HTR-8/SVneo (cell line): ENCODE measurements around the gene DCAF11.

Experiments
- DNase-seq: peaks from one replicate; pipeline ENCODE4 v3.0.0; 2011; ENCODE audit warnings: low spot score, mixed read lengths; ENCODE audit not compliant: insufficient read length
- FAIRE-seq: peaks from 2 replicates; lab custom pipeline; 2011; peaks lifted over from hg19 to GRCh38; lab: Jason Lieb, UNC

Gene DCAF11

GRCh38 chr14:24115422-24116127 is 998 bp downstream of the DCAF11 start:
- DNase-seq (no peak), FAIRE-seq (no peak)

GRCh38 chr14:24116128-24116814 is 1.7 kb downstream of the DCAF11 start:
- DNase-seq (no peak), FAIRE-seq (no peak)

GRCh38 chr14:24117179-24117578 is 2.6 kb downstream of the DCAF11 start:
- FAIRE-seq (no peak), DNase-seq (no peak)

- FAIRE-seq (no peak), DNase-seq (no peak)
Measured at GRCh38 chr14:24119691-24120090, 5.1 kb downstream of the DCAF11 start.

GRCh38 chr14:24121210-24121609 is 6.6 kb downstream of the DCAF11 start:
- no peak for FAIRE-seq
- no peak for DNase-seq

- DNase-seq (no peak), FAIRE-seq (no peak)
Measured at GRCh38 chr14:24122416-24122815, 7.8 kb downstream of the DCAF11 start.

GRCh38 chr14:24122898-24123297 is 8.3 kb downstream of the DCAF11 start:
- FAIRE-seq: no peak
- DNase-seq: no peak

GRCh38 chr14:24123424-24124417 is 9.1 kb downstream of the DCAF11 start:
- FAIRE-seq: no peak
- no peak for DNase-seq

- DNase-seq (no peak), FAIRE-seq (no peak)
Measured at GRCh38 chr14:24126939-24127338, 12.4 kb downstream of the DCAF11 start.

- no peak for DNase-seq
- no peak for FAIRE-seq
Measured at GRCh38 chr14:24127673-24128072, 13.1 kb downstream of the DCAF11 start.

GRCh38 chr14:24129410-24129998 is 14.9 kb downstream of the DCAF11 start:
- DNase-seq (no peak), FAIRE-seq (no peak)

- DNase-seq: no peak
- no peak for FAIRE-seq
Measured at GRCh38 chr14:24130380-24130716, 15.8 kb downstream of the DCAF11 start, which contains the start of gene FITM1. Gene FITM1 (plus strand): TSS chr14:24130659. CDS start chr14:24131564, 905 bp downstream.

GRCh38 chr14:24130717-24131548 is 16.4 kb downstream of the DCAF11 start:
- no peak for FAIRE-seq
- no peak for DNase-seq

- FAIRE-seq (no peak), DNase-seq (no peak)
Measured at GRCh38 chr14:24131549-24131966, 17.0 kb downstream of the DCAF11 start.

GRCh38 chr14:24132061-24132685 is 17.6 kb downstream of the DCAF11 start:
- no peak for FAIRE-seq

GRCh38 chr14:24132976-24133375 is 18.4 kb downstream of the DCAF11 start:
- no peak for FAIRE-seq
- DNase-seq: no peak

More at GRCh38 chr14:24132061-24132685, 17.6 kb downstream of the DCAF11 start:
- no peak for DNase-seq

- FAIRE-seq (no peak), DNase-seq (no peak)
Measured at GRCh38 chr14:24133735-24134134, 19.2 kb downstream of the DCAF11 start.

- no peak for DNase-seq
- no peak for FAIRE-seq
Measured at GRCh38 chr14:24135584-24135833, 20.9 kb downstream of the DCAF11 start.
